Measurements from ENCODE around the gene SYNM.

The SYNM gene

DNA sequence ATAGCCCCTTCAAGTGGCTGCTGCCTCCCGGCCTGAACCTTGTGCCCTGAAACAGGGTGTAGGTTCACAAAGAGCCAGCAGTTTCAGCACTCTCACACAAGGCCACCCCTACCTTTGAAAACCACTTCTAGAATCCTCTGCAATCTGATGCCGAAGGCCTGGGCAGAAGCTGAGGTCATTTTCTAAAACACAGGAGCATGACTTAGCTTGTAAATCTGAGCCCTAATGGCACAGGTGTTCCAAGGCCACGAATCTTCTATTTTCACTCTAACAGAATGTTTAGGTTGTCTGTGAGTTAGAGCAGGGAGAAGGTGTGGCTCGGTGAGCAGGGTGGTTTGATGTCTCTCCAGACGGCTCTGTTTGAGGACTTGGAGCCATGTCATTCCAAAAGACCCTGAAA is 62.3 kb downstream of the SYNM start:
- DNase-seq (ENCODE audit: low read depth in 2 of 2), result no peak

DNA sequence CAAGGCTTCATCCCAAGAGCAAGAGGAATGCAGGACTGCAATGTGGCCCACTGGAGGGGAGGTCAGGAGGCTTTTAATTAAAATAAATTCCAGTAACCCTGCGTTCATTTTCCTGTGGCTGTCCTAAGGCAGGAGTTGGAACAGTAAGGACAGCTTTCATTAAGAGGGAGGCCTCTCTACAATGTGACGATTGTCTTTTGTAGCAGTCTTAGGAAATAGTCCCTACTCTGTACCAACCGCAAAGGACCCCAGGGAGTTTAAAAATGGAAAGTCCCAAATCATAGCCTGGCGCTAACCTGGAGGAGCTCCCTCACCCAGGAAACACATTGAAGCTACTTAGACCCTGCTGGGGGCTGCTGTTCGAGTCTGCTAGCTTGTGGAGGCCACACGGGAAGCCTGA is 62.8 kb downstream of the SYNM start:
- no peak for DNase-seq (ENCODE audit: low read depth in 2 of 2)

DNA sequence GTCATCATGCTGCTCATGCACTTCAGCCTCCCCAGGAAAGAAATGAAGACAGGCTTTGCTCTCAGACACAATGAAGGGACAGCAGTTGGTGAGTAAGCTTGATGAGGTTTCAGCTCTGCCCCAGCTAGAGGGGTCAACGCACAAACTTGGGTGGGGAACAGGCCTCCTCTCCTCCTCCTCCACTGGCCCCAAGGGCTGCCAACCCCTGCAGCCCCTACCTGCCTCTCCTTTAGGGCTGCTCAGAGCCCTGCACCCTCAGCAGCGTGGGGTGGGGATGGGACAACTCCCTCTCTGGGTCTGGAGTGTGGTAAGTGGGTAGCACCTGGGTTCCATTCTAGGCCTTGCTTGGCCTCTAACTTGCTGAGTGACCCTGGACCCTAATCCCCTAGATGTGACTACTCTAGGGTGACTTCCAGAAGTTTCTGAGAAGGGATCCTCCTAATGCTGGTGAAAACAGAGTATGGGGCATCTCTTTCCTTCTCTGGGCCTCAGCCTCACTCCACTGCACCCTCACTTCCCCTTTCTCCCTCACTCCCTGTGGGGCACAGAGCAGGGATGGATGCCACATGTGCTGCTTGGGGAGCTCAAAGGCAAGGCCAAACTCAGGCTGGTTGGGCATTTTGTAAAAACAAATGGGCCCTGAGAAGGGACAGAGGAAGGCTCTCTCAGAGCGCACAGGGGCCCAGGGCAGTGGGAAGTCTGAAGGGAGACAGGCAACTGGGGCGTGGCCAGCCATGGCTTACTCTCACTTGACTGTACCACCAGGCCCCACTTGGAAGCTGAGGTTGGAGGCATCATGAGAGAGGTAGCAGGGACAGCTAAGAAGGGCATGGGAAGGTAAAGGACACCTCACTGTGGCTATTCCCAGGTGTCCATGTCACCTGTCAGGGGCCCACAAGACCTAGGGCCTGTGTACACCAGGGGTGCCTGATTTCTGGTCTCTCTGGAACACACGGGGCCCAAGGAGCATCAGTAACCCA is 64.0 kb downstream of the SYNM start:
- DNase-seq (ENCODE audit: low read depth in 2 of 2), result no peak

DNA sequence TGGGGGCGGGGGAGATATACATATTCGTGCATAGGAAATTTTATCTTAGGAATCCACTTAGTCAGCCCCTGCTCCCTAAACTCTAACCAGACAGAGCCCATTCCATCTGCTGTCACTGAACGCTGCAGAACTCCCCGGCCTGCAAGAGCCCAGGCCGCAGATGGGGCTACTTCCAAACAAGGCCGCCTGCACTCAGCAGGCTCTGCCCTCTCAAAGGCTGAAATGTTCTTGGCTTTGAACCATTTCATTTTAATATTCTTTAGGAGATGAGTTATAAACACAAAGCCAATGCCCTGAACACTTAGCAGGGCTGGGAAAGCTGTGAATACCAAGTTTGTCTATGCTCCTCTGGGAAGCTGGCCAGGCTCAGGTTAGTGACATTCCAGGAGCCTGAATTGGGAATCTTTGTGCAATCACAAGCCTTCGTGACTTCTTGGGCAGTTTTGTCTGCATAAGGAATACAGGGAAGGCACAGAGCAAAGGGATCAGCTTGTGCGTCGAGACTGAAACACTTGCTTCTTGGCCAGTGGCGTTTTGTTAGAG is 65.0 kb downstream of the SYNM start:
- no peak for DNase-seq (ENCODE audit: low read depth in 2 of 2)

DNA sequence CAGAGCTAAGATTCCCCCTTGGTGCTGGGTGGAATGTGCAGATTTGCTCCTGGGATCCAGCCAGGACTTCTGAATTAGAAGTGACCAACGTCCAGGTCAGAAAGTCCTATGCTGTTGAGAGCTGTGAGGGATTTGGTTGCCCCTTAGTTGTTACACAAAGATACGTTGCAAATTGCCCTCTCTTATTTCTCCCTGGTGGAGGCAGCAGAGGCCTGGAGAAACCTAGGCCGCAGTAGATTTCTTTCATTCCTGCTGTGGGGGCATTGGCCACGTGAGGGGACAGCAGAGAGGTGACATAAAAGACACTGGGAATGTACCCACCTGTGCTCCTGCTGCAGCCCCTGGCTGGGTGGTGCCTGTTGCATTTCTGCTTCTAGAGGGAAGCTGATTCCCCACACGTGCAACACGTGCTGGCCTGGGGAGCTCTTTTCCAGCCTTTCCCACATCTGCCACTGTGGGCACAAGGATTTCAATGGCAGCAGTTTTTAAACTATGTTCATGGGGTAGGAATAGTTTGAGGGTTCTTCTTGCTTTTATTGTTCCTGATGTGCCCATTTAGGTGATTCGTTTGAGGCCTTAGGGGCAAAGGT is 65.7 kb downstream of the SYNM start:
- no peak for DNase-seq (ENCODE audit: low read depth in 2 of 2)

DNA sequence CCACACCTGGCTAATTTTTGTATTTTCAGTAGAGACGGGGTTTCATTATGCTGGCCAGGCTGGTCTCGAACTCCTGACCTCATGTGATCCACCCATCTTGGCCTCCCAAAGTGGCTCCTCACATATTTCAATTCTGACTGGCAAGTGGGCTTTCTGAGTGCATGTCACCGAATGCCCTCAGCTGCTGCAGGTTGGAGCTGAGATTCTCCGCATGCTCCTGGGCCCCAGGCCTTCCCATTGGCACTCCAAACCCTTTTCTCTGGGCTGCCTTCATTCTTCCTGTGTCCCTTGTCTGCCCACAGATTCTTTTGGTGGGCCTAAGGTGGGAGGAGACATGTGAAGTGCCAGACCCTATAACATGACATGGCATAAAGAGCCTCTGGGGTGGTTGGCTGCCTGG is 67.3 kb downstream of the SYNM start:
- no peak for DNase-seq (ENCODE audit: low read depth in 2 of 2)

DNA sequence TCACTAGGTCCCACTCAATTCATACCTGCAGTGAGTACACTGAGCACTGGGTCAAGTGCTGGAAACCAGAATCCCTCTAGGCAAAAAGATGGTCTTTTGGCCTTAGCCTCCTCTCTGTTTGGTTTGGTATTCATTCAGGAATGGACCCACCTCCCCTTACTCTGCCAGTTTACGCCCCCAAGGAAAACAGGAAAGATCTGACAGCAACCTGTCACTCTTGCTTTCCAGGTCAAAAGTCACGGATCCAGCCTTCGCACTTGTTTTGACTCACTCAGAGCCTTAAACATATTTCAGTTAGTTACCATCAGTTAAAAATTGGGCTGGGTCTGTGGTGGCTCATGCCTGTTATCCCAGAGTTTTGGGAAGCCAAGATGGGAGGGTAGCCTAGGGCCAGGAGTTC is 68.1 kb downstream of the SYNM start:
- DNase-seq (ENCODE audit: low read depth in 2 of 2), result no peak

DNA sequence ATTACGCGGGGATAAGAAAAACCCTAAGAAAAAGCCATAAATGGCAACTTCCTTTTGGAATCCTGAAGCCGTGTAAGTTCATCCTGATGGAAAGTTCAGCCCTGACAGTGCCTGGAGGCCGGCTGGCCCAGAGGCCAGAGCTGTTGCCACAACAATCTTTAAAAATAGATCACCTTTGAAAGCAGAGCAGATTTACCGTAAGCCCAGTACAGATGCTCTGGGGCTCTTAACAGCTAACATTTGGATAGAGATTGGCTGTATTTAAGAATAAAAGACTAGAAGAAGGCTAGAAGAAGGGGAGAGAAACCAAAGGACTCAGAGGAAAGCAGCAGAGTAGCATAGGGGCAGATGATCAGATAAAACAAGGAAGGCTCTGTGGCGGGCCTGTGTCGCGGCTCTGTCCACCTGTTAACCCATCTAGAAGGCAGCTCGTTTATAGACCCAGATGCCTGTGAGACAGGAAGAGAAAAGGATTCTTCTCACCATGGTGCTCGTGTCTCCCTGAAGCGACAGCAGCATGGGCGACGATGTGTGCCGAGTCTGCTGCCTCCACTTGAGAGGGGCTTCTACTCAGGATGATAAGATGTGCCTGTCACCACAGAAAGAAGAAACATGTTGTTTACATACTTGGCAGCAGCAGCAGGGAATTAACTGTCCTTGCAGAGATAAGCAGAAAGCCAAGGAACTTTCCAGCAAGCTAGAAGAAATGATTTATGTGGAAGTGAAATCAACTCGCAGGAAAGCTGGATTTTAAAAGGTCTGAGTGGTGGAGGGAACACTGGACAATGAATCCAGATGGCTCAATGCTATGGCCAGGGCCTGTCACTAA is 69.9 kb downstream of the SYNM start:
- no peak for DNase-seq (ENCODE audit: low read depth in 2 of 2)

DNA sequence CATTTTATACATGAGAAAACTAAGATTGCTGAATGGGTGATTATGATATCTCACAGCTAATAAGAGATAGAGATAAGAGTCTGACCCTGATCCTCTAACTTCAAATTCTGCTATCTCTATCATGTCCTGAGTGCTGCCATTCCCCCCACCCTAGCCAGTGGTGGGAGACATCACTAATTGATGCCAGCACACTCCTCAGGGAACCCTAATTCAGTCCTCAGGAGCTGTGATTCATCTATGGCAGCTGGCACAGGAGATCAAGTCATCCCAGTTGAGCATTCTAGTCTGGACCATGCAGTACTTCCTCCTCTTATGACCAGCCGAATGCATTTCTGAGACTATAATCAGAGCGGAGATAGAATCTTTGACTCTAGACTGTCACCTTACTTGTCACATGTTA is 71.9 kb downstream of the SYNM start:
- DNase-seq (ENCODE audit: low read depth in 2 of 2), result no peak

DNA sequence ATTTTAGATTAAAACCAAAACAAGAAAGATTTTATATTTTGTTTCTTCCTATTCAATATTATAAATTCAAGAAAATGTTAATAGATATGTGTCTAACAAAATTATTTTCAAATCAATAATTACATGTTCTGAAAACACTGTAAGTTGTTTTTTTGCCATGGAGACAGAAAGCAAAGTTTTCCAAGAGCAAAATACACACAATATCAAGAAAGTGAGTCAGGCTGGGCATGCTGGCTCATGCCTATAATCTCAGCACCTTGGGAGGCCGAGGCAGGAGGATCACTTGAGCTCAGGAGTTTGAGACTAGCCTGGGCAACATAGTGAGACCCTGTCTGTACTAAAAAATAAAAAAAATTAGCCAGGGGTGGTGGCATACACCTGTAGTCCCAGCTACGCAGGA is 72.8 kb downstream of the SYNM start:
- DNase-seq (ENCODE audit: low read depth in 2 of 2), result no peak

DNA sequence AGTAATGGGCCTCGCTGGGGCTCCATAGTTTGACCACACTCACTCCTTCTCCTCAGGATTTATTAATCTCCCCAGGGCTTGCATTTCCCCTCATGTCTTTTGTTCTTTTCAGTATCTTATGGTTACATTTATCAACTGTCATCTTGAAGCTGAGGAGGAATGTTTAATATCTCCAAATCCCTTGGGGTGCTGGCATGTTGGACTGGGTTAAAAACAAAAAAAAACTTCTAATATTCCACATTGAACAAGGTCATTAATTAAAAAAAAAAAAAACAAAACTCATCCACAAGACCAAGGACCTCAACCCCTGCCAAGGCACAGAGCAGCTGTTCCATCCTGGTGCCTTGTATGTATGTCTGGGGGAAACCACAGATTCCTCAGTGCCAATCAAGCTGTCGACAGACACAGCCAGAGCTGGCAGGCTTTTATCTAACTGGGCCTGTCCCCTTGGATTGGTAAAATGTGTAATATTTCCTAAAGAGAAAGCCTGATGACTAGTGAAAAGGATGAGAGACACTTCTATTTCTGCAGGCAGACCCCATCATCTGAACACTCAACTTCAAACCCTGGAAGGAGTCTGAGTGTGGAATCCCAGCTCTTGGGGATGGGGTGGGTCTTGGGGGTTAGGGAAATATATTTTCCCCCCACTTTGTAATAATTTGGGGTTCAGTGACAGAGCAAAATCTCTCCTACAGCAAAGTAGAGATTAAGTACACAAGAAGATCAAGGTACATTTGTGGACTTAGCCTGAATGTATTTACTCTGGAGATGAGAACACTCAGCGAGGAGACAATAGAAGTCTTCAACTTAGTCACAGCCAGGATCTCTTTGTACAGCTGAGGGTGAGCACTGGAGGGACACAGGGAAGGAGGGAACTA is 75.4 kb downstream of the SYNM start:
- DNase-seq (ENCODE audit: low read depth in 2 of 2), result no peak

DNA sequence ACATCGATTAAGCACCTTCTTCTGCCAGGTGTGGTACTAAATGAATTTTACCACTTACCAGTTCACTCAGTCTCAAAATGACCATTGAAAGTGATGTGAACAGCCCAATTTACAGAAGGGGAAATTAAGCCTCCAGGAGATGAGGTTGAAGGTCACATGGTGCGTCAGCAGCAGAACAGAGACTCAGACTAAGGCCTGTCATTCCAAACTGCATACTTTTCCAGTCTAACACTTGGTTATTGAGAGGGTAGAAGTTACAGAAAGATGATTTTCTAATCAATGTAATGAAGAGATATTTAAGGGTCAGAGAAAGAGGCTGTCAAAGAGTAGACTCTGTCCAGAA is 76.1 kb downstream of the SYNM start:
- no peak for DNase-seq (ENCODE audit: low read depth in 2 of 2)

DNA sequence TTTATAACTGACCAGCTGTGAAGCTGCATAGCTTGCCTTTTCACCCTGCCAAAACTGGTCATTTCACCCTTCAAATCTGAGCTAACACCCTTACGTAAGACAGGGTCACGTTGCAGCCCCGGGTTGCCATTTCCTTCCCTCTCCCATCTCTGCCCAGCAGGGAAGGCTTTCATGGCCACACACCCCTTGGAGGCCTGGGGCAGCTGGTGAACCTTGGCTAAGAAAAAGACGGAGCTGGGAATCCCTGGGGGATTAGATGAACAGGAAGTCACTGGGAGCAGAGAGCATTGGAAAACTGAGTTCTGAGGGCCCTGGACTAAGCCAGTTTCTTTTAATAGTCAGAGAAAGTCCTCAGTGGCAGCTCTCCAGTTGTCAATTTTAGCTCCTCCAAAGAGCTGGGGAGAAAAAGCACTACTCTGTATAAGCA is 76.7 kb downstream of the SYNM start:
- DNase-seq (ENCODE audit: low read depth in 2 of 2), result no peak

DNA sequence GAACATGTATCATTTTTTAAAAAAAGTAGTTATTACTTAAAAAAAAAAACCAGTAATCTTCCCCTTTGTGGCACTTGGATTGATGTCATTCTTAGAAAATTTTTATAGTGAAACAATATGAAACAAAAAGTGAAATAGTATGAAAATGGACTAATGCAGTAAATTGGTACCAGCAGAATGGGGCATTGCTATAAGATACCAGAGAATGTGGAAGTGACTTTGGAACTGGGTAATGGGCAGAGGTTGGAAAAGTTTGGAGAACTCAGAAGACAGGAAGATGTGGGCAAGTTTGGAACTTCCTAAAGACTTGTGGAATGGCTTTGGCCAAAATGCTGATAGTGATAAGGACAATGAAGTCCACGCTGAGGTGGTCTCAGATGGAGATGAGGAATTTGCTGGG is 77.9 kb downstream of the SYNM start:
- DNase-seq (ENCODE audit: low read depth in 2 of 2), result no peak
